K562 (cell line): ENCODE results near the gene PXN. TPM values are rescaled to one million over a fixed set of nuclear protein-coding genes. Genes with fewer than 3 reads are reported as not detected.

Experiments
- DMBX1 ChIP-seq: fragments of 250-450 bp; sonication (Bioruptor Pico); IDR thresholded peaks from 2 replicates; pipeline ENCODE4 v1.8.0; 2022; ENCODE audit warnings: inconsistent platforms, mild to moderate bottlenecking, moderate library complexity, borderline replicate concordance
- ETV6 ChIP-seq, 3 experiments: fragments of 150-350 bp in 1 of 3; sonication (generic) in 1 of 3; formaldehyde crosslinking in 1 of 3; IDR thresholded peaks; 2 replicates each; pipeline versions ENCODE4 v1.6.1 to v1.8.0; 2014 to 2022; ENCODE audit warnings: borderline replicate concordance in 2 of 3, low read depth in 2 of 3, antibody characterized with exemption in 1 of 3, low read length in 1 of 3, mild to moderate bottlenecking in 1 of 3, missing genetic modification reagents in 1 of 3
- FOXJ2 ChIP-seq: fragments of 200-800 bp; sonication (Bioruptor generic); IDR thresholded peaks from 2 replicates; pipeline ENCODE4 v1.6.1; 2016; ENCODE audit warnings: missing genetic modification characterization, missing compliant biosample characterization
- FOXK1 ChIP-seq: sonication (generic); formaldehyde crosslinking; IDR thresholded peaks from 2 replicates; pipeline ENCODE4 v1.8.0; 2022; ENCODE audit warnings: missing genetic modification reagents, mild to moderate bottlenecking, borderline replicate concordance
- NFE2 ChIP-seq: IDR thresholded peaks from 2 replicates; pipeline ENCODE4 v1.6.1; 2014; ENCODE audit warnings: antibody characterized with exemption, low read depth
- NR3C1 ChIP-seq: sonication (generic); formaldehyde crosslinking; IDR thresholded peaks from 2 replicates; pipeline ENCODE4 v1.8.1; 2022; ENCODE audit warnings: missing genetic modification reagents
- OTX1 ChIP-seq: fragments of 450-650 bp; formaldehyde crosslinking; IDR thresholded peaks from 2 replicates; pipeline ENCODE4 v1.4.0; 2022; ENCODE audit warnings: mild to moderate bottlenecking
- PPARD ChIP-seq: fragments of 250-450 bp; sonication (Bioruptor Pico); IDR thresholded peaks from 2 replicates; pipeline ENCODE4 v1.8.0; 2022; ENCODE audit warnings: inconsistent platforms, mild to moderate bottlenecking, moderate library complexity
- ZNF212 ChIP-seq: fragments of 450-650 bp; formaldehyde crosslinking; IDR thresholded peaks from 2 replicates; pipeline ENCODE4 v1.4.0; 2020; ENCODE audit warnings: mild to moderate bottlenecking
- ZNF780A ChIP-seq: fragments of 250-450 bp; sonication (Bioruptor Pico); IDR thresholded peaks from 2 replicates; pipeline ENCODE4 v1.5.0; 2021; ENCODE audit warnings: mild to moderate bottlenecking
- polyA plus RNA-seq, 8 experiments: library from polyadenylated mRNA; depleted of rRNA in 4 of 8; stranded (reverse) in 5 of 8; unstranded in 3 of 8; fragments of >200 nt; fragmentation: Nextera tagmentation in 2 of 8; fragmentation: Illumina TruSeq in 1 of 8; extraction: Ambion mirVana in 2 of 8; extraction: Trizol in 1 of 8; gene quantifications; 2 replicates each; pipeline versions ENCODE4 v1.2.1 to v1.2.3, GENCODE V29; 2011 to 2014; ENCODE audit warnings: inconsistent platforms in 1 of 8, missing spikeins in 1 of 8
- total RNA-seq, 7 experiments: library from RNA; depleted of rRNA in 6 of 7; stranded (reverse); fragments of >200 nt in 6 of 7; fragmentation: Illumina TruSeq in 2 of 7; extraction: Trizol in 2 of 7; gene quantifications; 2 replicates each; pipeline versions ENCODE4 v1.2.1 to v1.2.3, GENCODE V29; 2011 to 2021; ENCODE audit warnings: low replicate concordance in 1 of 7
- TF ChIP-seq, protein P1 (sequence below): sonication (generic); formaldehyde crosslinking; IDR thresholded peaks from 2 replicates; pipeline ENCODE4 v1.8.0; 2022; ENCODE audit warnings: mild to moderate bottlenecking, missing genetic modification reagents
- TF ChIP-seq, protein P2 (sequence below): sonication (generic); formaldehyde crosslinking; IDR thresholded peaks from 2 replicates; pipeline ENCODE4 v1.8.0; 2022; ENCODE audit warnings: mild to moderate bottlenecking, missing genetic modification reagents
- TF ChIP-seq, protein P3 (sequence below): sonication (generic); formaldehyde crosslinking; IDR thresholded peaks from 2 replicates; pipeline ENCODE4 v1.4.0; 2020; ENCODE audit warnings: mild to moderate bottlenecking, missing genetic modification reagents
- TF ChIP-seq, protein P4 (sequence below), 2 experiments: IDR thresholded peaks; 2 replicates each; pipeline ENCODE4 v1.6.1; 2011; ENCODE audit warnings: borderline replicate concordance in 1 of 2, control low read depth in 1 of 2, low read depth in 1 of 2, low read length in 1 of 2, mild to moderate bottlenecking in 1 of 2, mixed read lengths in 1 of 2, moderate library complexity in 1 of 2; ENCODE audit not compliant: insufficient read depth in 1 of 2, insufficient read length in 1 of 2, poor library complexity in 1 of 2, severe bottlenecking in 1 of 2; ENCODE audit errors: extremely low read depth in 1 of 2
- TF ChIP-seq, protein P5 (sequence below): fragments of 250-450 bp; sonication (Bioruptor Pico); IDR thresholded peaks from 2 replicates; pipeline ENCODE4 v1.4.0; 2020; ENCODE audit warnings: mild to moderate bottlenecking, moderate library complexity, borderline replicate concordance

The PXN gene
- total and polyA plus RNA-seq, 9 of the 15 experiments (the other 6 are each of a cell fraction or from before 2014, with no cell fraction given), result 4.0 to 74.1 (median 18.6) TPM

DNA sequence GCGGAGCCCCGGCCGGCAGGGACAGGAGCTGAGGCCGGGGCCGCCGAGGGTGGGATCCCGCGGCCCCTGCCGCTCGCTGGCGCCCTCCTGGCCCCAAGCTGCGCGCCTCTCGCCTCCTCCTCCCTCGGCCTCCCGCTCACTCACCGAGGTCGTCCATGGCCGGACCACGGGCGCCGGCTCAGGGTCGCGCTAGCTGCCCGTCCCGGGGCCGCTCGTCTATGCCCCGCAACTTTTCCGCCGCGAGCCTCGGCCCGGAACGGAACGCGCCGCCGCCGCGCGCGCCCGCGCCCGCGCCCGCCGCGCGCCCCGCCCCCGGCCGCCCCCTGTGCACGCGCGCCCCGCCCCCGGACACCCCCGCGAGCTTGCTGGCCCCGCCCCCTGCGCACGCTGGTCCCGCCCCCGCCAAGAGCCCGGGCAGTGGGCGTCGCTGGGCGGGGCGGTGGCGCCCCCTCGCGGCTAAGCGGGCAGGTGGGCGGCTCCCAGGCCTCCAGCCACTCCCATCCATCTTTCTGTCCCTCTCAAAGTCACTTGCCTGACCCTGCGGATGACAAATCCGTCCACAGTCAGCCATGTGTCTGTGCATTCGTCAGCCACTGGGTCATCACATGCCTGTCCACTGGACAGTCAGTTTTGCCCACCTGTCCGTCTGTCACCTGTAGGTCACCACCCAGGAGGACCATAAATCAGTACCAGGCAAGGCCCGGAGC is at the start of gene PXN (continued):
- no peak for TF ChIP-seq NFE2
- TF ChIP-seq, protein P1, sequence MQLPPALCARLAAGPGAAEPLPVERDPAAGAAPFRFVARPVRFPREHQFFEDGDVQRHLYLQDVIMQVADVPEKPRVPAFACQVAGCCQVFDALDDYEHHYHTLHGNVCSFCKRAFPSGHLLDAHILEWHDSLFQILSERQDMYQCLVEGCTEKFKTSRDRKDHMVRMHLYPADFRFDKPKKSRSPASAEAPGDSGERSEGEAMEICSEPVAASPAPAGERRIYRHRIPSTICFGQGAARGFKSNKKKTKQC (CRISPR knock-in tag), result no peak
- no peak for TF ChIP-seq DMBX1 (CRISPR knock-in tag)
- TF ChIP-seq FOXK1 (CRISPR knock-in tag), result no peak
- TF ChIP-seq, protein P2, sequence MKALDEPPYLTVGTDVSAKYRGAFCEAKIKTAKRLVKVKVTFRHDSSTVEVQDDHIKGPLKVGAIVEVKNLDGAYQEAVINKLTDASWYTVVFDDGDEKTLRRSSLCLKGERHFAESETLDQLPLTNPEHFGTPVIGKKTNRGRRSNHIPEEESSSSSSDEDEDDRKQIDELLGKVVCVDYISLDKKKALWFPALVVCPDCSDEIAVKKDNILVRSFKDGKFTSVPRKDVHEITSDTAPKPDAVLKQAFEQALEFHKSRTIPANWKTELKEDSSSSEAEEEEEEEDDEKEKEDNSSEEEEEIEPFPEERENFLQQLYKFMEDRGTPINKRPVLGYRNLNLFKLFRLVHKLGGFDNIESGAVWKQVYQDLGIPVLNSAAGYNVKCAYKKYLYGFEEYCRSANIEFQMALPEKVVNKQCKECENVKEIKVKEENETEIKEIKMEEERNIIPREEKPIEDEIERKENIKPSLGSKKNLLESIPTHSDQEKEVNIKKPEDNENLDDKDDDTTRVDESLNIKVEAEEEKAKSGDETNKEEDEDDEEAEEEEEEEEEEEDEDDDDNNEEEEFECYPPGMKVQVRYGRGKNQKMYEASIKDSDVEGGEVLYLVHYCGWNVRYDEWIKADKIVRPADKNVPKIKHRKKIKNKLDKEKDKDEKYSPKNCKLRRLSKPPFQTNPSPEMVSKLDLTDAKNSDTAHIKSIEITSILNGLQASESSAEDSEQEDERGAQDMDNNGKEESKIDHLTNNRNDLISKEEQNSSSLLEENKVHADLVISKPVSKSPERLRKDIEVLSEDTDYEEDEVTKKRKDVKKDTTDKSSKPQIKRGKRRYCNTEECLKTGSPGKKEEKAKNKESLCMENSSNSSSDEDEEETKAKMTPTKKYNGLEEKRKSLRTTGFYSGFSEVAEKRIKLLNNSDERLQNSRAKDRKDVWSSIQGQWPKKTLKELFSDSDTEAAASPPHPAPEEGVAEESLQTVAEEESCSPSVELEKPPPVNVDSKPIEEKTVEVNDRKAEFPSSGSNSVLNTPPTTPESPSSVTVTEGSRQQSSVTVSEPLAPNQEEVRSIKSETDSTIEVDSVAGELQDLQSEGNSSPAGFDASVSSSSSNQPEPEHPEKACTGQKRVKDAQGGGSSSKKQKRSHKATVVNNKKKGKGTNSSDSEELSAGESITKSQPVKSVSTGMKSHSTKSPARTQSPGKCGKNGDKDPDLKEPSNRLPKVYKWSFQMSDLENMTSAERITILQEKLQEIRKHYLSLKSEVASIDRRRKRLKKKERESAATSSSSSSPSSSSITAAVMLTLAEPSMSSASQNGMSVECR (CRISPR knock-in tag), result peak; percentile 40; the same call in 1 of the 2 replicates
- TF ChIP-seq FOXJ2 (tag), result no peak
- TF ChIP-seq, protein P3, sequence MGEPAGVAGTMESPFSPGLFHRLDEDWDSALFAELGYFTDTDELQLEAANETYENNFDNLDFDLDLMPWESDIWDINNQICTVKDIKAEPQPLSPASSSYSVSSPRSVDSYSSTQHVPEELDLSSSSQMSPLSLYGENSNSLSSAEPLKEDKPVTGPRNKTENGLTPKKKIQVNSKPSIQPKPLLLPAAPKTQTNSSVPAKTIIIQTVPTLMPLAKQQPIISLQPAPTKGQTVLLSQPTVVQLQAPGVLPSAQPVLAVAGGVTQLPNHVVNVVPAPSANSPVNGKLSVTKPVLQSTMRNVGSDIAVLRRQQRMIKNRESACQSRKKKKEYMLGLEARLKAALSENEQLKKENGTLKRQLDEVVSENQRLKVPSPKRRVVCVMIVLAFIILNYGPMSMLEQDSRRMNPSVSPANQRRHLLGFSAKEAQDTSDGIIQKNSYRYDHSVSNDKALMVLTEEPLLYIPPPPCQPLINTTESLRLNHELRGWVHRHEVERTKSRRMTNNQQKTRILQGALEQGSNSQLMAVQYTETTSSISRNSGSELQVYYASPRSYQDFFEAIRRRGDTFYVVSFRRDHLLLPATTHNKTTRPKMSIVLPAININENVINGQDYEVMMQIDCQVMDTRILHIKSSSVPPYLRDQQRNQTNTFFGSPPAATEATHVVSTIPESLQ (CRISPR knock-in tag), result no peak
- TF ChIP-seq OTX1 (CRISPR knock-in tag), result no peak
- no peak for TF ChIP-seq ETV6 (IDR thresholded peaks at IDR 0.05; ENCODE audit: borderline replicate concordance in 1 of 2, low read depth in 2 of 2, low read length in 1 of 2)
- 0 out of 2 replicates have a peak, but pooled peaks have one; percentile 44 for TF ChIP-seq ETV6 (CRISPR knock-in tag; IDR thresholded peaks at IDR 0.05; ENCODE audit: borderline replicate concordance)
- TF ChIP-seq, protein P4, sequence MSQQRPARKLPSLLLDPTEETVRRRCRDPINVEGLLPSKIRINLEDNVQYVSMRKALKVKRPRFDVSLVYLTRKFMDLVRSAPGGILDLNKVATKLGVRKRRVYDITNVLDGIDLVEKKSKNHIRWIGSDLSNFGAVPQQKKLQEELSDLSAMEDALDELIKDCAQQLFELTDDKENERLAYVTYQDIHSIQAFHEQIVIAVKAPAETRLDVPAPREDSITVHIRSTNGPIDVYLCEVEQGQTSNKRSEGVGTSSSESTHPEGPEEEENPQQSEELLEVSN (IDR thresholded peaks at IDR 0.05; ENCODE audit: borderline replicate concordance in 1 of 2, extremely low read depth in 1 of 2, insufficient read depth in 1 of 2, insufficient read length in 1 of 2, low read depth in 1 of 2, low read length in 1 of 2, poor library complexity in 1 of 2, severe bottlenecking in 1 of 2), result peak in 1 of 2 experiments; percentile 22
- TF ChIP-seq PPARD (CRISPR knock-in tag), result no peak
- TF ChIP-seq, protein P5, sequence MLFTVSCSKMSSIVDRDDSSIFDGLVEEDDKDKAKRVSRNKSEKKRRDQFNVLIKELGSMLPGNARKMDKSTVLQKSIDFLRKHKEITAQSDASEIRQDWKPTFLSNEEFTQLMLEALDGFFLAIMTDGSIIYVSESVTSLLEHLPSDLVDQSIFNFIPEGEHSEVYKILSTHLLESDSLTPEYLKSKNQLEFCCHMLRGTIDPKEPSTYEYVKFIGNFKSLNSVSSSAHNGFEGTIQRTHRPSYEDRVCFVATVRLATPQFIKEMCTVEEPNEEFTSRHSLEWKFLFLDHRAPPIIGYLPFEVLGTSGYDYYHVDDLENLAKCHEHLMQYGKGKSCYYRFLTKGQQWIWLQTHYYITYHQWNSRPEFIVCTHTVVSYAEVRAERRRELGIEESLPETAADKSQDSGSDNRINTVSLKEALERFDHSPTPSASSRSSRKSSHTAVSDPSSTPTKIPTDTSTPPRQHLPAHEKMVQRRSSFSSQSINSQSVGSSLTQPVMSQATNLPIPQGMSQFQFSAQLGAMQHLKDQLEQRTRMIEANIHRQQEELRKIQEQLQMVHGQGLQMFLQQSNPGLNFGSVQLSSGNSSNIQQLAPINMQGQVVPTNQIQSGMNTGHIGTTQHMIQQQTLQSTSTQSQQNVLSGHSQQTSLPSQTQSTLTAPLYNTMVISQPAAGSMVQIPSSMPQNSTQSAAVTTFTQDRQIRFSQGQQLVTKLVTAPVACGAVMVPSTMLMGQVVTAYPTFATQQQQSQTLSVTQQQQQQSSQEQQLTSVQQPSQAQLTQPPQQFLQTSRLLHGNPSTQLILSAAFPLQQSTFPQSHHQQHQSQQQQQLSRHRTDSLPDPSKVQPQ (CRISPR knock-in tag), result no peak
- no peak for TF ChIP-seq ZNF212 (CRISPR knock-in tag)
- TF ChIP-seq NR3C1 (CRISPR knock-in tag), result no peak
- TF ChIP-seq ZNF780A, result no peak
